Measurements from ENCODE around the gene SLC1A5. TPM values are rescaled to one million over a fixed set of nuclear protein-coding genes. Genes with fewer than 3 reads are reported as not detected.

SLC1A5 gene
- polyA plus RNA-seq, 1 of the 3 experiments (the other 2 are of a cell fraction) = 80.4 TPM

GRCh38 chr19:46773018-46773399 lies 15.4 kb downstream of the SLC1A5 start:
- Histone ChIP-seq H3K27me3 (ENCODE audit: insufficient read depth) (no peaks in the 10 kb centered on the region), H3K4me1 (ENCODE audit: control insufficient read depth in 1 of 2, insufficient read depth in 2 of 2, low read depth in 1 of 2, low read length in 1 of 2) (no peaks in the 10 kb centered on the region), H3F3A (replicated peaks; ENCODE audit: insufficient read depth) (peaks cover 10% of the 10 kb centered on the region), H4K20me1 (ENCODE audit: insufficient read depth) (peaks cover 3% of the 10 kb centered on the region; the same call in 1 of the 2 replicates), H3K9me3 (no peaks in the 10 kb centered on the region), H3K4me2 (no peak overlapping the region), H3K27ac (ENCODE audit: low read depth in 2 of 2, low read length in 1 of 2) (no peak overlapping the region), H3K9ac (no peak overlapping the region), H3K36me3 (replicated peaks in 1 of 2; ENCODE audit: control insufficient read depth in 1 of 2, insufficient read depth in 2 of 2, low read length in 1 of 2) (peaks cover 20 to 31% of the 10 kb centered on the region in 2 experiments), H3K79me2 (ENCODE audit: insufficient read depth) (no peaks in the 10 kb centered on the region; the same call in 1 of the 2 replicates), H2AFZ (ENCODE audit: low read depth) (no peak overlapping the region), H3K4me3 (ENCODE audit: low read depth in 2 of 2, low read length in 1 of 2) (no peak overlapping the region), H3K9me2 (no peaks in the 10 kb centered on the region)
- no peak for DNase-seq
- ChIA-PET CTCF (interaction anchor here (1.0 to 1.4 kb wide), 2 partner anchors 12 to 67 kb away, joined by 4 to 5 read pairs; no protein-coding TSS in a partner anchor), POLR2A (interaction anchor here (0.5 kb wide), 1 partner anchor 10 kb away, joined by 4 read pairs; no protein-coding TSS in a partner anchor)
- TF ChIP-seq GATA2 (CRISPR knock-in tag; IDR thresholded peaks at IDR 0.05) = no peak
- TF ChIP-seq TAF1 (IDR thresholded peaks at IDR 0.05; ENCODE audit: borderline replicate concordance, low read depth, low read length) = no peak
- TF ChIP-seq USF2 (IDR thresholded peaks at IDR 0.05; ENCODE audit: borderline replicate concordance, low read depth, low read length) = no peak
- no peak for TF ChIP-seq PBX3 (IDR thresholded peaks at IDR 0.05)
- TF ChIP-seq ELF1 (IDR thresholded peaks at IDR 0.05) = no peak
- 82% methylated on average over 7 of the region's 7 CpGs for WGBS (ENCODE audit: low lambda C conversion rate)

- no peak for DNase-seq
- Histone ChIP-seq H4K20me1 (ENCODE audit: insufficient read depth) (no peaks in the 10 kb centered on the region), H3K4me1 (ENCODE audit: control insufficient read depth in 1 of 2, insufficient read depth in 2 of 2, low read depth in 1 of 2, low read length in 1 of 2) (no peaks in the 10 kb centered on the region), H3K36me3 (replicated peaks in 1 of 2; ENCODE audit: control insufficient read depth in 1 of 2, insufficient read depth in 2 of 2, low read length in 1 of 2) (peaks cover 20 to 31% of the 10 kb centered on the region in 2 experiments), H3K27me3 (ENCODE audit: insufficient read depth) (no peaks in the 10 kb centered on the region), H3F3A (replicated peaks; ENCODE audit: insufficient read depth) (peaks cover 10% of the 10 kb centered on the region), H3K79me2 (ENCODE audit: insufficient read depth) (no peaks in the 10 kb centered on the region), H3K9ac (no peak overlapping the region), H3K9me3 (no peaks in the 10 kb centered on the region), H2AFZ (ENCODE audit: low read depth) (no peak overlapping the region), H3K27ac (ENCODE audit: low read depth in 2 of 2, low read length in 1 of 2) (no peak overlapping the region), H3K4me3 (ENCODE audit: low read depth in 2 of 2, low read length in 1 of 2) (no peak overlapping the region), H3K9me2 (no peaks in the 10 kb centered on the region), H3K4me2 (no peak overlapping the region)
- TF ChIP-seq POLR2AphosphoS5 (IDR thresholded peaks at IDR 0.05; ENCODE audit: low read depth, low read length) (no peak), JUND (IDR thresholded peaks at IDR 0.05) (no peak), EZH2phosphoT487 (IDR thresholded peaks at IDR 0.05; ENCODE audit: borderline replicate concordance, low read depth) (no peak), PBX3 (IDR thresholded peaks at IDR 0.05) (no peak), YY1 (IDR thresholded peaks at IDR 0.05; ENCODE audit: low read depth) (no peak), CTCF (IDR thresholded peaks at IDR 0.05) (no peak), RAD21 (IDR thresholded peaks at IDR 0.05; ENCODE audit: low read length) (no peak), RCOR1 (IDR thresholded peaks at IDR 0.05; ENCODE audit: low read length) (no peak), GATA2 (CRISPR knock-in tag; IDR thresholded peaks at IDR 0.05) (no peak), MEF2A (IDR thresholded peaks at IDR 0.05; ENCODE audit: borderline replicate concordance, low read depth) (no peak), REST (IDR thresholded peaks at IDR 0.05; ENCODE audit: low read depth, low read length) (no peak), FOXM1 (IDR thresholded peaks at IDR 0.05; ENCODE audit: low read depth) (no peak)
- WGBS (ENCODE audit: low lambda C conversion rate) = 92% methylated on average over 12 of the region's 12 CpGs
- POLR2A ChIA-PET = interaction anchor here (0.5 kb wide), 1 partner anchor 11 kb away, joined by 4 read pairs; no protein-coding TSS in a partner anchor
- CTCF ChIA-PET = interaction anchor here (1.0 to 3.2 kb wide), 3 partner anchors 13 to 68 kb away, joined by 4 to 19 read pairs (median 5); no protein-coding TSS in a partner anchor
Measured at GRCh38 chr19:46772170-46773017, 16.0 kb downstream of the SLC1A5 start.

All from SK-N-SH (cell line).